Femur (tissue), 1 donor: ENCODE measurements around the gene AFAP1.

Experiments used
- DNase-seq: peaks from one replicate; pipeline ENCODE4 v3.0.0-alpha.2; 2017

AFAP1 gene

GRCh38 chr4:7818399-7818911 is 121.2 kb downstream of the AFAP1 start:
- DNase-seq = peak; percentile 62

GRCh38 chr4:7817877-7818398 is 121.7 kb downstream of the AFAP1 start:
- peak; percentile 10 for DNase-seq

DNA sequence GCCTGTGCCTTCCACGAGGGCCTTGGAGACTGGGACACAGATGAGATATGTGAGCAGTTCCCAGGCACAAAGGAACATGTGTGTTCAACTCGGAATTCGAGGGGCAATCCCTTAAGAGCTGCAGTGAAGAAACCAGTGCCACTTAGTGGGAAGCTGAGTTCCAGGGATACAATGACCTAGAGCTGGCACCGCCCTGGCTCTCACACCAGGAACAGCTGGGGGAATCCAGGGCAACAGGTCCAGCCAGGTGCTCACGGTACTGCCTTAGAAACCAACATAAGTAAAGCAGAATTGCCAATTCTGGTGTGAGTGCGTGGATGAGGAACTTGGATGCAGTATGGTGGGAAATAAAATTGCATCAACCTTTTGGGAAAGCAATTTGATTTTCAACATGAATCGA is 122.9 kb downstream of the AFAP1 start:
- DNase-seq = peak; percentile 23

DNA sequence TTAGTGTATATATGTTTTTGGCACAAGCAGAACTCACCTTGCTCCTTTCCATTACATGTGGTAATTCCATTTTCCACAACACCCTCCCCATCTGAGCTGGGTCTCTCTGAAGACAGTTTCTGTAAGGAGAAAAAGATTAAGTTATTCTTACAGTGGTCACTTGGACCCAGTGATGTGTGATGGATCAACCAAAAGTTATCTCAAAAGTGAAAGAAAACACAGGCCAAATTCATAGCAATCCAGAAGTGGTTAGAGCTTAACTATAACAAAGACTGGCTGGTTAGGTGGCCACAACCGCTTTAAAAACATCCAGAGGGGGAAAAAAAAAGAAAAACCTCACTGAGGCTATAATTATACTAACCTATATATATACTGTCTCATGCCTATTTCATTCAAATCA is 123.7 kb downstream of the AFAP1 start:
- peak; percentile 5 for DNase-seq

- peak; percentile 17 for DNase-seq
Observed at GRCh38 chr4:7815562-7815961, 124.1 kb downstream of the AFAP1 start.

DNA sequence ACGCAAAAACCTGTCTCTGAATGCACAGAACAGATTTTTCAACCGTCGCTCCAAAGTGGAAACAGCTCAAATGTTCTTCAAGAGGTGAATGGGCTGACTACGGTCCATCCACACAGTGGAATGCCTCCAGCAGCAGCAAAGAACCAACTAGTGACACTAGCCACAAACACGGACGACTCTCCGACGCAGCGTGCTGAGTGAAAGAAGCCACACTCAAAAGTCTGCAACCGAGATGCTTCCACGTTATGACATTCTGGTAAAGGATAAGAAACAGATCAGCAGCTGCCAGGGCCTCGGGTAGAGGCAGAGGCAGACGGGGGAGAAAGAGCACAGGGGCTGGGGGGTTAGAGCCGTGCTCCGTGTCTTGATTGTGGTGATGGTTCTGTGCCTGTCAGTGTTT is 125.2 kb downstream of the AFAP1 start:
- DNase-seq = peak; percentile 11

- peak; percentile 20 for DNase-seq
Observed at GRCh38 chr4:7813674-7814073, 126.0 kb downstream of the AFAP1 start.

- peak; percentile 7 for DNase-seq
Observed at GRCh38 chr4:7812921-7813320, 126.7 kb downstream of the AFAP1 start.

GRCh38 chr4:7812231-7812857 is 127.3 kb downstream of the AFAP1 start:
- peak; percentile 13 for DNase-seq

- peak; percentile 77 for DNase-seq
Observed at GRCh38 chr4:7811536-7812191, 128.0 kb downstream of the AFAP1 start.

GRCh38 chr4:7810783-7811535 is 128.7 kb downstream of the AFAP1 start:
- DNase-seq = peak; percentile 17

GRCh38 chr4:7808752-7809151 is 130.9 kb downstream of the AFAP1 start:
- DNase-seq = peak; percentile 9

DNA sequence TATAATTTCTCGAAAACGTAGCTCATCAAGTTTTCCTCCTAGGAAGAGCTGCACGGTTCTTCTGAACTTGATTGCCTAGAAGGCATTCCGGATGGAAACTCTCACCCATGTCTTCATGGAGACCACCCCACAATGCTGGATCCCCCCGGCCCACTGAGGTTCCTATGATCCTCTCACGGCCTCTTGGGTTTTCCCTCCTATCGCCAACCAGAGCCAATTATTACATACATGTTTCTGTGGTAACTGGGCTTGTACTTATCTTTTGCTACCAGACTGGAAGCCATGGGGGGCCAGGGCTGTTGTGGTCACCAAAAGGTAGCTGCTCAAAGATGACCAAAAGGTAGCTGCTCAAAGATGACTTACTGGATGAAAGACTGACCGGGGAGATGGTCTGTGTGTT is 131.5 kb downstream of the AFAP1 start:
- peak; percentile 11 for DNase-seq

DNA sequence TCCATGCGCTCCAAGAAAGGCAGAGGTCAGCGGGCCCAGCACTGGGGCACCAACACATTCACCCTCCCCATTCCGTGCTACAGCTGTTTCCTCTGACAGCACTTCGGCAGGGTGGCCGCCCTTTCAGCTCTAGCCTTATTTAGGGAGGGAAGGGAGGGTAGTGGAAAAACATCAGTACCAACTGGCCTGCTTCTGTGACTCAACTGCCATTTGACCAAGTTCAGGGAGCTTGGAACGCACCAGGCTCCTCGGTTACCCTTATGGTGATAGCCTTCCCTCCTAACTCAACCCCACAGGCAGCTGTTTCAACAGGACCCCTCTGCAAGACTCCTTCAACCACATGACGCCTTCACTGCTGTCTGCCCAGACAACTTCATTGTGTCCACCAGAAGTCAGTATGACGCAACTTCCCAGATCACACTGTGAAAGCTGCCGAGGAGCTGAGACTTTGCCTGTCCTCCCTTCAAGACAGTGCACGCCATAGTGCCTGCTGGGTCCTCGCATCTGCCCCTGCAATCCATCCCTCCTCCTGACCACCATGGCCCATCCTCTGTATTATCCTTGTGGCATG is 132.2 kb downstream of the AFAP1 start:
- DNase-seq = peak; percentile 41

DNA sequence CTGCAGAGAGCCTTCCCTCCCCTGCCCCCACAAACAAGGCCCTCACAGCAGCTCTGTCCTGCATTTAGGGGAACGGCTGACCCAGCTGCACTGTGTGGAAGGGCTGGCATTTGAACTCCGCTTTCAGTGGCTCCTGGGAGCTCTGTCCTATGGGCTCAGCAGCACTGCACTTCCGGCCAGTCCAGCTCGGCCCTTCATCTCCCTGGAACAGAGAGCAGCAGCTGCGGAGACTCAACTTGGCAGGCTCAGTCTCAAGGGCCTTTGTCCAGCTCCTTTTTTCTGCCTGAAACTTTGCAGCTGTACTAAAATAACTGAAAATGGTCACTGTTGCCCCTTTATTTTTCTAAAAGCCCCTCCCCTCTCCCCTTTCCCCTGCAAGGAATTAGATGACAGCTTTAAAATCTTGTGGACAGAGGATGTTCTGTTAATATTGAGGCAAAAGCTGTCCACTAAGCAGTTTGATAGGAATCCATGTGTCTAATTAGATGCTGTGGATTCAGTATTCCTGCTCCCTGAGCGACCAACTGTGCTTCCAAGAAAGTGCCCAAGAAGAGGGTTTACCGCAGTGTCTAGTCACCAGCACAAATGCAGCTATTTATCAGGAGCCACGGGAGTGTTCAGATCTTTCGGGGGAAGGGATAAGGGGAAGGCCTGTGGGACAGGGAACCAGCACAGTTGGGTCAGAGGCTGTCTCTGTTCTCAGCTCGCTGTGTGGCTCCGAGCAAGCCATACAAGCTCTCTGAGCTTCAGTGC is 133.1 kb downstream of the AFAP1 start:
- DNase-seq = peak; percentile 91

DNA sequence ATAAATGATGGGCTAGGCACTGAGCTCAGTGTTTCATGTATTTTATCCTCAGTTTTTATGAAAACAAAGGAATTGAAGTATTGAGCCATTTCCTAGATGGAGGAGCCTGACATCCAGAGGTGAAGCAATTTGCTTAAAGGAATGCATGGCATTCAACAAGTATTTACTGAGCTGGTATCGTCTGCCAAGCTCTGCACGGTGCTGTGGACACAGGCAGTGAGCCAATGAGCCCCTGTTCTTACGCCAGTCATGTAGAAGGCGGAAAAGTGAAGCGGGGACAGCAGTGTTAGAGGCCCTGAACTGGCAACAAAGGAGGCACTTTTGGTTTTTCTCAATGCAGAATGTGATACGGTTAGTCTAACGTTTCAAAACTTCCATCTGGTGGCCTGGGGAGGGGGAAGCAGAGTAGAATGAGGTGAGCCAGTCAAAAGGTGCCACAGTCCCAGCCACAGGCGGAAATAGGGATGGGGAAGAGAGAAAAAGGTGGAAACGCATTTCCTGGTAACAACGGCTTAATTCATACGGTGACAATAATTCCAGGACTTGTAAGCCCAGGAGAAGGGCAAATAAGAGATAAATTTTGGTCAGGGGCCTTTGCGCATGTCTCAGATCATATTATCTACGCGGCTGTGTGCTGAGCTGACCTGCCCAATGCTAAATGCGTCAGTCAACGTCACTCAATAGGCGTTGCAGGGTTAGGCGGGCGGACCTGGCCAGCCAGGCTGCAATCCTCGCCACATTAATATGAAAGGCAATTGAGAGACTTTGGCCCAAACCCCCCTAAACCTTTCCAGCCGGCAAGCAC is 133.9 kb downstream of the AFAP1 start:
- peak; percentile 71 for DNase-seq

DNA sequence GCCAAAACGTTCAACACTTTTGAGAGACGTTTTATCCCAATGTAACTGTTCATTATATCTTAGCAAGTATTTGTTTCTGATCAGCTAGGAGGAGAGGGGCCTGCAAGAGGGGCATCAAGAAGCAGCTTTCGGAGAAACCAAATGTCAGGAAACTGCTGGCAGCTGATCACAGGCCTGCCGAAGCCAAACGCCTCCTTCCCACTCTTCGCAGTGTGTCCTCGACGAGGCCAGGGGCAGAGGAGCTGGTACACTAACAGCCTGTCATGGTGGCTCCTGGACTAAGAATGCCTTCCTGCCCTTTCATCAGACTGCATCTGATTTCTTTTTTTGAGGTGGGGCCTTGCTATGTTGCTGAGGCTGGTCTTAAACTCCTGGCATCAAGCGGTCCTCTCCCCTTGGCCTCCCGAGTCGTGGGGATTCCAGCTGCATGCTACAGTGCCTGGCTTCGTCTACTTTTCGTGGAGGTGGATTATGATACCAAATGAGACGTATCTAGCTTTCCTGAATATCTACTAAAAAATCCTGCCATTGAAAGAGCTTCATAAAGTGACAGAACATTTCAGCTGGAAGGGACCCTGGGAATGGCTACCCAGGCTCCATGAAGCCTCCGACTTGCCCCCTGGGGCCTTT is 134.8 kb downstream of the AFAP1 start:
- peak; percentile 47 for DNase-seq

GRCh38 chr4:7803992-7804755 is 135.5 kb downstream of the AFAP1 start:
- peak; percentile 91 for DNase-seq

- DNase-seq = peak; percentile 31
Observed at GRCh38 chr4:7803371-7803770, 136.3 kb downstream of the AFAP1 start.

- DNase-seq = peak; percentile 90
Observed at GRCh38 chr4:7802093-7802726, 137.5 kb downstream of the AFAP1 start.
